GM21390 (cell line): ENCODE data around the gene PSME4.
A peak's percentile ranks its signal among the peaks of the same experiment; 100 is the strongest.

Experiments
- ATAC-seq: cut with Tn5 transposase; IDR thresholded peaks from one replicate; pipeline ENCODE4 v1.9.1; 2021; ENCODE audit not compliant: unreplicated experiment

The PSME4 gene

GRCh38 chr2:53970724-53971602 lies at the start of gene PSME4:
TSS of gene PSME4 (minus strand) at chr2:53970993. CDS start at chr2:53970784, 209 bp downstream.
- ATAC-seq = peak; percentile 83

DNA sequence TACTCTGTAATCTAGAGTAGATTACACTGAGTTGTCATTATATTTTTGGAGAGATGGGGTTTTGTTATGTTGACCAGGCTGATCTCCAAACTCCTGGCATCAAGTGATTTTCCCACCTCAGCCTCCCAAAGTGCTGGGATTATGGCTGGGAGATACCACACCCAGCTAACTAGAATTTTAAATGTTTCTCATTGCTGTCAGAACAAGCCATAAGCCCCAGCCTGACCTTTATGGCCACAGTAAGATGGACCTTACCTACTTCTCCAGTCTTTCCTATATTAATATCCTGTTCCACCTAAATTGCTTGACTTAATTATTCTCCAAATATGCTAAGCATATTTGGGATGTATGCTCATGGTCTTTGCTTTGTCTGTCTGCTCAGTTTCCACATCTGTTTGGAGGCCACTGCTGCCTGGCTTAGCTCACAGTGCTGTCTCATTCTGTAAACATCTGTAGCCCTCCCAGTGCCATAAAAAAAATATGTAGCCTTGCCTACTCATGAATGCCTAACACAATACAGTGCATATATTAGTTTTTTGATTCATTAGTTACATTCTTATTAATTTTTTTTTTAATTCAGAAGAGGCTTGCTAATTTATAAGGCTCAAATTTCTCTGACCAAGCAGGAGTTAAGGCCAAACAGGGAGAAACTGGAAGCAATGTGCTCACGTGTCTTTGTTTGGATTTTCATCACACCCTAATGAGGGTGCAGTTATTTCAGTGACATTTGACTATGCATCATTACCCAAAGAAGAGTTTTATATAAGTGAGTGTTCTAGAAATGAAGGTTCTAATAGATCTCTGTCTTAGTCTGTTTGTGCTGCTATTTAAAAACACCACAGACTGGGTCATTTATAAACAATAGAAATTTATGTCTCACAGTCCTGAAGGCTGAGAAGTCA lies 45.3 kb upstream of the PSME4 start:
- ATAC-seq = no peak

DNA sequence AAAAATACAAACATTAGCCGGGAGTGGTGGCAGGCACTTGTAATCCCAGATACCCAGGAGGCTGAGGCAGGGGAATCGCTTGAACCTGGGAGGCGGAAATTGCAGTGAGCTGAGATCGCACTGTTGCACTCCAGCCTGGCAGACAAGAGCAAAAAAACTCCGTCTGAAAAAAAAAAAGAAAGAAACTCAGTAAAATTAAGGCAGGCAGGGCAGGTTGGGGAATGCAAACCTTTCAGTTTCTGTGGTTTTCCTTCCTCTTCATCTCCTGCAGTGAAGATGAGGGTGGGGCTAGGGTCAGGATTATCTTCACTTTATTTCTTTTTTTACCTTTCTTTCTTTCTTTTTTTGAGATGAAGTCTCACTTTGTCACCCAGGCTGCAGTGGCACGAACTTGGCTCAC lies 43.2 kb upstream of the PSME4 start:
- ATAC-seq = no peak

- ATAC-seq = no peak
These were observed 41.8 kb upstream of the PSME4 start for GRCh38 chr2:54012538-54013141.

GRCh38 chr2:54009549-54009948 lies 38.8 kb upstream of the PSME4 start:
- no peak for ATAC-seq

DNA sequence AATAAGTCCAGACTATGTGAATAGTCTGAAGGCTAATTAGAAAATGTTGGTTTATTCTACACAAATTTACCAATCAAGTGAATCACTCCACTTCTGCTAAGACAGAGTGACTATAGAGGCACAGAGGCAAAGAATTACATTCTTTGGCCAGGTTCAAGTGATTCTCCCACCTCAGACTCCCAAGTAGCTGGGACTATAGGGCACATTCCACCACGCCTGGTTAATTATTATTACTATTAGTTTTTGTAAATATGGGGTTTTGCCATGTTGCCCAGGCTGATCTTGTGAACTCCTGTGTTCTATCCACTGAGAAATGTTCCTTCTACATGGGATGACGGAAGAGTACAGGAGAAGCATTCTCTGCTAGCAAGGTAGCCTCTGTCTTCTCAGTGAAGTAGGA lies 37.6 kb upstream of the PSME4 start:
- ATAC-seq = no peak

DNA sequence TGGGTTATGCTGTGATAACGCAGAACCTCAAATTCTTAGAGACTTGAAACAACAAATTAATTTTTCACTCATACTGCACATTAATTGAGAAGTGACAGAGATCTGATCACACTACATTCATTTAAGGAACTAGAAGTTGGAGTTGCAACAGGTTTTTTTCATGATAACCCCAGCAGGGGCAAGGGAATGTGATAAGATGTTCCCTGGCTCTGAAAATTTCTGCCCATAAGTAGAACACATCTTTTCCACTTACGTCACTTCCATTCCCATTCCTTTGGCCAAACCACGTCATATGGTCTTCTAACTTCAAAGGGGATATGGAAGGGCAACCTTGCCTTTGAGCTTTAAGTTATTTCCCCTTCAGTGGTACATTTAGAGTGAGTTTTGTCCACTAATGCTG lies 29.7 kb upstream of the PSME4 start:
- no peak for ATAC-seq

DNA sequence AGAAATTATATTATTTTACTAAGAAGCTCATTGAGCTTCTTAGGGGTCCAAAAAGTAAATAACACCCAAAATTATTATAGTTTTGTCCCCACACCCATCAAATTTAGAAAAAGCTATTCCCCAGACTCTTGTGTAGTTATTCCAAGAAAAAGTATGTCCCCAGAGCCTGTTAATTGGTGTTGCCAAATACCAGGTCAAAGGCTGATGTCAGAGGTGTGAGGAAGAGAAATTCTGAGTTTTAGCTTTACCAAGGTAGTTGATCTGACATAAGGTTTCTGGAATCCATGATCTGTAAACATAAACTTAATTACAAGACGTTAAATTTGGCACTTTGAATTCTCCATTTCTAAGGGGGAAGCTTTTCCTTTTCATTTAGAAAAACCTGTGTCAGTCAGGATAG lies 29.3 kb upstream of the PSME4 start:
- ATAC-seq = no peak

DNA sequence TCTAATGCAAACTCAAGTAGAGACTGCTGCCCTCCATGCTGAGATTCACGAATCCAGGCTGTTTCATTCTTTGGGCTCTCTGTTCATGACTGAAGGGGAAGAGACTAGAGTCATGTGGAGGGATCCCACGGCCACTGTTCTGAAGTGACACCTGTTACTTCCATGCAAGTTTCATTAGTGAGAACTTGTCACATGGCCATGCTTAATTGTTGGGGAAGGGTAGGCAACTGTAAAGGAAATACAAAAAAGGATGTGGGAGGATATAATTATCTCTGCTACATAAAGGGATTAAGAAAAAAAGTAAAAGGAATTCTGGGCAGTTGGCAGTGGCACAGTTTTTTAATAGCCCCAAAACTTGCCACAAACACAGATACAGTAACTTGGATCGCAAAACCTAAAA lies 28.0 kb upstream of the PSME4 start:
- no peak for ATAC-seq

DNA sequence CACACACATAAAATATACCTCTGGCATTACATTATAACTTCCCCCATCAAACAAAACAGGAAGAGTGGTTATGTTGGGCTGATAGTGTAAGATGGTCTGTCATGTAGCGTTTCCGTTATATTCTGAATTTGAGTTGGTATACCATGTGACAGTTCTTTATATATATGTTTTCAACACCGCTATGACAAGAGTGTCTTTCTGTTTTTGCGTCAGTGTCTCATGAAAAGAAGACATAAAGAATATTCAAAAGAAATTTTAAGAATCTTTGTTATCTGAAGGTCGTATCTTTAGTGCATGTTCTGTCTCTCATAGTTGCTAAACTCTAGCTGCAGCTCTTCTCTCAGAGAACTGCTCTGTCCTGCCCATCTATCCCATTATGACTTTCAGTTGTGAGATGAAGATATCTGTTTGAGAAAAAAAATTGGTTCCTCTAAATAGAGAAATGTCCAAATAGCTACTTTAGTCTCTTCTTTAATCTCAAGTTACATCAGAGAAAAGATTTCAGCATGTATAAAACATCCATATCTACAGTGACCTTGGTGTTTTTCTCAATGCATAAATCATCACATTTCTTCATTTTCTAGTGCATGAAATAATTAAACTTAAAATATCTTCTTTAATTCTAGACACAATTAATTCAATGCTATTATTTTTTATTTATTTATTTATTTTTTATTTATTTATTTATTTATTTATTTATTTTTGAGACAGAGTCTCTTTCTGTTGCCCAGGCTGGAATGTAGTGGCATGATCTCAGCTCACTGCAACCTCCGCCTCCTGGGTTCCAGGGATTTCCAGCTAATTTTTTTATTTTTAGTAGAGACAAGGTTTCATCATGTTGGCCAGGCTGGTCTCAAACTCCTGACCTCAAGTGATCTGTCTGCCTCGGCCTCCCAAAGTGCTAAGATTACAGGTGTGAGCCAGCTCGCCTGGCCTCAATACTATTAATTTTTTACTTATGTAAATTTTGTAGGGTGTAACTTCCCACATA lies 24.3 kb upstream of the PSME4 start:
- peak; percentile 70 for ATAC-seq

- ATAC-seq = no peak
These were observed 21.2 kb upstream of the PSME4 start for GRCh38 chr2:53991948-53992347.

- ATAC-seq = no peak
These were observed 18.5 kb upstream of the PSME4 start for GRCh38 chr2:53989210-53989862.

- peak; percentile 80 for ATAC-seq
These were observed 16.6 kb upstream of the PSME4 start for GRCh38 chr2:53987336-53987921.

- no peak for ATAC-seq
These were observed 14.9 kb upstream of the PSME4 start for GRCh38 chr2:53985646-53986045.

DNA sequence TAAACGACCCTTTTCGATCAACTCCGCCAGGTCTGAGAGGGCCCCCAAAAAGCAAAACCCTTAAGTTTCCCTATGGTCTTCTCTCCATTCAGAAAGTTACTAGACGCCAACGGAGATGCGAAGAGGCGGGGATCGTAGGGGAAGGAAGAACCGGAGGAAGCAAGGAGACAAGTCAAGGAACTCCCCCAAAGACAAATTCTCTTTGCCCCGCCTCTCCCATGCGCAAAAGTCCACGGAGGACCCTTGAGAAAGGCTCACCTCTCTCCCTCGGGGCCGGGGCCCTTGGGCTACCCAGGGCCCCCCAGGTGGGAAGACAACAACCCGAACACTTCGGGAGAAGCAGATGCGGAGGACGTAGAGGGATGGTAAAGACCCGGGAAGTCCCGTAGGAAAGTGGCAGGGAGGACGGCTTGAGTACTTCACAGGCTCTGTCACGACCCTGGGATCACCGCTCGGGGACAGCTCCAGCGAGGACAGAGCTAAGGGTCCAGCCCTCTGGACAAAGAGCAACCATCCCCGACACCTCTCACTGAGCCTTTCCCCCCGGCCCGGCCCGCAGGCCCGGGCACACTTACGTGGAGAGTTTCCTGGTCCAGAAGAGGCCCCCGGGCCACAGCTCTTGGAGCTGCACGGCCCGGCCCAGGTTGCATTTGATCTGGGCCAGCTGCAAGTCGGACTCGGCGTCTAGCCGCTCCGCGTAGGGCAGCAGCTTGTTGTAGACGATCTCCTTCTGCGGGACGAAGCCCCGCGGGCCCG lies 647 bp downstream of the PSME4 start:
- ATAC-seq = peak; percentile 26

DNA sequence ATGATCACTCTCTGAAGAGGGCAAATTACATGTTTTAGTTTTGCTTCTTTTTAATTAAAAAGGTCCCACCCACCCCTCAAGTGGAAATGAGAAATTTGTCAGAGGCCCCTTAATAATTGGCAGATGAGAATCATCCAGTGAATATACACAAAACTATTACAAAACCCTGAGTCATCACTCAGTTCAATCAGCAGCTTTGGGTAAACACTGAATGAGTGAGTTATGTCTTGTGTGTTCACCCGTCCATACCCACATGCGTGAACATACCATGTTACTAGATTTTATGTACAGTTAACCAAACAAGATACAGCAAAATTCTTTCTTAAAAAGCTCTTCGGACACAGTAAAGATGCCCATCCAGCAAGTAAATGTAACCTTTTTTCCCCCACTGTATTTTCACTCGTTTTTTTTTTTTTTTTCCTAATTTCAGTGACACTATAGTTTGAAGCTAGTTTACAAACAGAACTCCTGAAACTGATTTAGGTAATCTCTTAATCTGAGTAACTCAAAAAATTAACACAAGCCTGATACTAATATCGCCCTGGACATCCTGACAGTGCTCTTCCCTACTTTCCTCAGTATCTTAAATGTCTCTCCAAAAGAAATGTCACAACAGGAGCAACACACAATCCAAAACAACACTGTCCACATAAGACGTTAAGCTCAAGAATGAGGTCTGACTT lies 1.4 kb downstream of the PSME4 start:
- ATAC-seq = no peak

DNA sequence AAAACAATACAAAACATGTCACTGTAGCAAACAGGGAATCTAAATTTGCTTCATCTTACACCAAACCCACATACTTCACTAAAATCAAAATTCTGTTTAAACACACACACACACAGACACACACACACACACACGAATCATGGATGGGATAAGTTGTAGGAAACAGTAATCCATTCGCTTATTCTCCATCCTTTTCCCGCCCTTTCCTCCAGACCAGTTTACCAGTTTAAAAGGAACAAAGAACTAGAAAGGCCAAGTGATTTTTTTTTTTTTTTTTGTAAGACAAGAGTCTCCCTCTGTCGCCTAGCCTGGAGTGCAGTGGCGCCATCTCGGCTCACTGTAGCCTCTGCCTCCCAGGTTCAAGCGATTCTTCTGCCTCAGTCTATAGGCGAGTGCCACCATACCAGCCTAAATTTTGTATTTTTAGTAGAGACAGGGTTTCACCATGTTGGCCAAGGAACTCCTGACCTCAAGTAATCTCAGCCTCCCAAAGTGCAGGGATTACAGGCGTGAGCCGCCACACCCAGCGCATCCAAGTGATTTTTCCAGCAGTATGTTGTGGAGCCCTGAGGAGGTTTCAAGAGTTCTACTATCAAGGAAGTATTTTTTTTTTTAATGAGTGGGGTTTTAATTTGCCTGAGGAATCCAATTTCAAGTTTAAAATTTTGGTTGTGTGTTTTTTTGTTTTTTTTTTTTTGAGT lies 5.7 kb downstream of the PSME4 start:
- ATAC-seq = no peak
